HL-60 (cell line): ENCODE results near the gene ALPK3.

Source experiments
- DNase-seq, 2 experiments: peaks; one replicate each; pipeline ENCODE4 v3.0.0-alpha.2; 2010 to 2020; ENCODE audit warnings: low read depth in 1 of 2, low spot score in 1 of 2
- H3K27ac ChIP-seq: fragments of 250-450 bp; sonication (Bioruptor Pico); replicated peaks from 2 replicates; pipeline ENCODE4 v1.5.1; 2020; ENCODE audit warnings: mild to moderate bottlenecking, moderate library complexity
- H3K27me3 ChIP-seq: fragments of 250-450 bp; sonication (Bioruptor Pico); 2 replicates; pipeline ENCODE4 v1.5.1; 2021; ENCODE audit warnings: mild to moderate bottlenecking, moderate library complexity; ENCODE audit not compliant: insufficient read depth, poor library complexity, severe bottlenecking
- H3K4me3 ChIP-seq: replicated peaks from 2 replicates; pipeline ENCODE4 v1.5.1; 2011; ENCODE audit warnings: mild to moderate bottlenecking, control low read depth, low read length; ENCODE audit not compliant: insufficient read depth
- CTCF ChIP-seq: IDR thresholded peaks from one replicate; pipeline ENCODE4 v1.5.1; 2011; ENCODE audit warnings: low read length, control low read depth, inconsistent platforms; ENCODE audit not compliant: insufficient read depth
- GABPA ChIP-seq: IDR thresholded peaks from 2 replicates; pipeline ENCODE4 v1.6.1; 2012; ENCODE audit warnings: low read depth
- POLR2AphosphoS5 ChIP-seq: IDR thresholded peaks from 2 replicates; pipeline ENCODE4 v1.6.1; 2012; ENCODE audit warnings: low read depth
- SPI1 ChIP-seq: IDR thresholded peaks from 2 replicates; pipeline ENCODE4 v1.6.1; 2012; ENCODE audit warnings: low read depth, mild to moderate bottlenecking, borderline replicate concordance
- TF ChIP-seq, protein P1 (sequence below): IDR thresholded peaks from 2 replicates; pipeline ENCODE4 v1.6.1; 2012; ENCODE audit warnings: low read depth; ENCODE audit not compliant: insufficient replicate concordance

ALPK3 gene

GRCh38 chr15:84914351-84914750 lies 97.2 kb downstream of the ALPK3 start:
- Histone ChIP-seq H3K4me3 (no peak overlapping the region), H3K27me3 (no peaks in the 10 kb centered on the region), H3K27ac (no peak overlapping the region)
- no peak for TF ChIP-seq SPI1
- TF ChIP-seq GABPA: no peak
- no peak for DNase-seq

DNA sequence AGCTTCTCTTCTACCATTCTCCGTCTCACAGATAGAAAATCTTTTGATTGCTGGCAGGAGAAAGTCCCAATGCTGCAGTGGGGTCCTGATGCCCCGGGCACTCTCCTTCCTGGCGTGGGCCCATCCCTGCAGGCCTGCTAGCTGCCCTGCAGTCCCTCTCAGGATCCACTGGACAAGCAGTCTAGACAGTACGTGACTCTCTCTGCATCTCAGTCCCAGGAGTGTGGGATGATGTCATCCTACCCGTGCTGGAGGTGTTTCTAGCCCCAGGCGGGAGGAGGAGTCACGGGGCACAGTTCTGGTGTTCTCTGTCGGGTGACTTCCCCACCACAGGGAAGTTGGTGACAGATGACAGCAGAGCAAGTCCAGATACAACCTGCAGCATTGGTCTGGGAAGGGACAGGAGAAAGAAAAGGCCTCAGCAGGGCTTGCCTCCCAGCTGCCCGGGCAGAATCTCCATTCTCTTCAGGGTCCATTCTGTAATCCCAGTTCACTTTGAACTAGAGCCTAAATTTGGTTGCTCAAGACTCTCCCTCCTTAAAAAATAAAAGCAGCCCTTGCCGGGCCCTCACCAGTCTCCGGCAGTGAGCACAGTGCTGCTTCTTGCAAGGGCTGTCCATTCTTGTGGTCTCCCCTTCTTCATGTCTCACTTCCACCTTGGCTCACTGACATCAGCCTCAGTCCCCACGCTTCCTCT lies 97.9 kb downstream of the ALPK3 start:
- peak; percentile 43 to 78 for DNase-seq
- H3K4me3 ChIP-seq: no peak overlapping the region

DNA sequence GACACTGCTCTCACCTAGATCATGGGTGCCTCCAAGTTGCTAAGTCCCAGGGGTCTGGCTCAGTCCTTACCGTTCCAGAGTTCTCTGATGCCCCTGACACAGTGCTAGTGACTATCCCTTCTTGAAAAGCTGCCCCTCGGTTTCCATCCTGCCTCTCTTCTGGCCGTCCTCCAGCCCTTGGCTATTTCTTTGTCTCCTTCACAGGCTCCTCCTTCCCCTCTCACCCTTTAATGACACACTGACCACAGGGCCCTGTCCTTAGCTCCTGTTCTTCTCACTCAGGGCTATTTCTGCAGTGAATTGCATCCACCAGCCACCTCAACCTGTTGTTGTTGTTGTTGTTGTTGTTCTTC lies 98.4 kb downstream of the ALPK3 start:
- Histone ChIP-seq H3K27ac (no peak overlapping the region), H3K27me3 (no peaks in the 10 kb centered on the region), H3K4me3 (no peak overlapping the region)
- no peak for DNase-seq
- no peak for TF ChIP-seq SPI1
- TF ChIP-seq GABPA: no peak
- TF ChIP-seq POLR2AphosphoS5: no peak
- TF ChIP-seq CTCF: no peak
- TF ChIP-seq, protein P1, sequence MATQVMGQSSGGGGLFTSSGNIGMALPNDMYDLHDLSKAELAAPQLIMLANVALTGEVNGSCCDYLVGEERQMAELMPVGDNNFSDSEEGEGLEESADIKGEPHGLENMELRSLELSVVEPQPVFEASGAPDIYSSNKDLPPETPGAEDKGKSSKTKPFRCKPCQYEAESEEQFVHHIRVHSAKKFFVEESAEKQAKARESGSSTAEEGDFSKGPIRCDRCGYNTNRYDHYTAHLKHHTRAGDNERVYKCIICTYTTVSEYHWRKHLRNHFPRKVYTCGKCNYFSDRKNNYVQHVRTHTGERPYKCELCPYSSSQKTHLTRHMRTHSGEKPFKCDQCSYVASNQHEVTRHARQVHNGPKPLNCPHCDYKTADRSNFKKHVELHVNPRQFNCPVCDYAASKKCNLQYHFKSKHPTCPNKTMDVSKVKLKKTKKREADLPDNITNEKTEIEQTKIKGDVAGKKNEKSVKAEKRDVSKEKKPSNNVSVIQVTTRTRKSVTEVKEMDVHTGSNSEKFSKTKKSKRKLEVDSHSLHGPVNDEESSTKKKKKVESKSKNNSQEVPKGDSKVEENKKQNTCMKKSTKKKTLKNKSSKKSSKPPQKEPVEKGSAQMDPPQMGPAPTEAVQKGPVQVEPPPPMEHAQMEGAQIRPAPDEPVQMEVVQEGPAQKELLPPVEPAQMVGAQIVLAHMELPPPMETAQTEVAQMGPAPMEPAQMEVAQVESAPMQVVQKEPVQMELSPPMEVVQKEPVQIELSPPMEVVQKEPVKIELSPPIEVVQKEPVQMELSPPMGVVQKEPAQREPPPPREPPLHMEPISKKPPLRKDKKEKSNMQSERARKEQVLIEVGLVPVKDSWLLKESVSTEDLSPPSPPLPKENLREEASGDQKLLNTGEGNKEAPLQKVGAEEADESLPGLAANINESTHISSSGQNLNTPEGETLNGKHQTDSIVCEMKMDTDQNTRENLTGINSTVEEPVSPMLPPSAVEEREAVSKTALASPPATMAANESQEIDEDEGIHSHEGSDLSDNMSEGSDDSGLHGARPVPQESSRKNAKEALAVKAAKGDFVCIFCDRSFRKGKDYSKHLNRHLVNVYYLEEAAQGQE: no peak

More for the DNA sequence above, 97.9 kb downstream of the ALPK3 start:
- Histone ChIP-seq H3K27ac (no peak overlapping the region), H3K27me3 (no peaks in the 10 kb centered on the region)
- no peak for TF ChIP-seq GABPA
- TF ChIP-seq, protein P1: no peak
- TF ChIP-seq SPI1: peak; percentile 45; the same call in 1 of the 2 replicates
- no peak for TF ChIP-seq POLR2AphosphoS5

DNA sequence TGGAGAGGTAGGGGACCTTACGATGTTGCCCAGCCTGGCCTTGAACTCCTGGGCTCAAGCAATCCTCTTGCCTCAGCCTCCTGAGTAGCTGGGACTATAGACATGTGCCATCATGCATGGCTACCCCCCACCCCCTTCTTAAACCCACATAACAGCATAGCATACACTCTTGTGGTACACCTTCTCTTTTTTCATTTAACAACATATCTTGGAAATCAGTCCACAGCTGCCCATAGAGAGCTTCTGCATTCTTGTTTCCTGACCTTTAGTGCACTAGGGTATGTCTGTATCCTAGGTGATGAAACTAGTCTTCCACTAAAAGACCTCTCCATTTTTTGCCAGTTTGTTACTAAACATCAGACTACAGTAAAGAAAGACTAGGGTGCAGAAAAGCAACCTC lies 100.3 kb downstream of the ALPK3 start:
- Histone ChIP-seq H3K4me3 (no peak overlapping the region), H3K27me3 (no peaks in the 10 kb centered on the region), H3K27ac (no peak overlapping the region)
- no peak for DNase-seq
- TF ChIP-seq, protein P1: no peak
- TF ChIP-seq POLR2AphosphoS5 (no peak), CTCF (no peak), GABPA (no peak), SPI1 (no peak)
